ENCODE data around the gene GALNT14.

The GALNT14 gene

GRCh38 chr2:30979822-30980245 lies 158.4 kb downstream of the GALNT14 start:
- no peak for TF ChIP-seq CTCF (IDR thresholded peaks at IDR 0.05; ENCODE audit: low read depth, low read length)

GRCh38 chr2:30978854-30979253 lies 159.4 kb downstream of the GALNT14 start:
- Histone ChIP-seq H3K4me3 (ENCODE audit: low read depth, low read length) (no peak overlapping the region), H3K27ac (no peak overlapping the region), H3K9me3 (ENCODE audit: severe bottlenecking) (no peaks in the 10 kb centered on the region), H3K36me3 (no peaks in the 10 kb centered on the region), H3K27me3 (ENCODE audit: insufficient read depth, low read depth, severe bottlenecking) (peaks cover 63% of the 10 kb centered on the region)
- peak; percentile 33 for DNase-seq
- TF ChIP-seq CTCF (IDR thresholded peaks at IDR 0.05; ENCODE audit: low read depth, low read length) = peak; percentile 70

More at GRCh38 chr2:30979822-30980245, 158.4 kb downstream of the GALNT14 start:
- Histone ChIP-seq H3K9me3 (ENCODE audit: severe bottlenecking) (no peaks in the 10 kb centered on the region), H3K27me3 (ENCODE audit: insufficient read depth, low read depth, severe bottlenecking) (peaks cover 58% of the 10 kb centered on the region), H3K27ac (no peak overlapping the region), H3K4me3 (ENCODE audit: low read depth, low read length) (no peak overlapping the region), H3K36me3 (no peaks in the 10 kb centered on the region)
- DNase-seq = no peak

- no peak overlapping the region for H3K4me3 ChIP-seq (ENCODE audit: low read depth, low read length)
- peaks cover 71% of the 10 kb centered on the region for H3K27me3 ChIP-seq (ENCODE audit: insufficient read depth, low read depth, severe bottlenecking)
- no peak for TF ChIP-seq CTCF (IDR thresholded peaks at IDR 0.05; ENCODE audit: low read depth, low read length)
- H3K9me3 ChIP-seq (ENCODE audit: severe bottlenecking) = no peaks in the 10 kb centered on the region
- no peak overlapping the region for H3K27ac ChIP-seq
- no peak for DNase-seq
- no peaks in the 10 kb centered on the region for H3K36me3 ChIP-seq
These were observed 160.2 kb downstream of the GALNT14 start for GRCh38 chr2:30978044-30978443.

GRCh38 chr2:30975156-30975555 lies 163.1 kb downstream of the GALNT14 start:
- no peaks in the 10 kb centered on the region for H3K9me3 ChIP-seq (ENCODE audit: severe bottlenecking)
- H3K27me3 ChIP-seq (ENCODE audit: insufficient read depth, low read depth, severe bottlenecking) = peaks cover 71% of the 10 kb centered on the region
- no peak overlapping the region for H3K4me3 ChIP-seq (ENCODE audit: low read depth, low read length)
- DNase-seq = no peak
- TF ChIP-seq CTCF (IDR thresholded peaks at IDR 0.05; ENCODE audit: low read depth, low read length) = no peak
- no peak overlapping the region for H3K27ac ChIP-seq
- H3K36me3 ChIP-seq = no peaks in the 10 kb centered on the region

- no peaks in the 10 kb centered on the region for H3K9me3 ChIP-seq (ENCODE audit: severe bottlenecking)
- peaks cover 72% of the 10 kb centered on the region for H3K27me3 ChIP-seq (ENCODE audit: insufficient read depth, low read depth, severe bottlenecking)
- H3K27ac ChIP-seq = no peak overlapping the region
- TF ChIP-seq CTCF (IDR thresholded peaks at IDR 0.05; ENCODE audit: low read depth, low read length) = no peak
- H3K36me3 ChIP-seq = no peaks in the 10 kb centered on the region
- no peak for DNase-seq
- H3K4me3 ChIP-seq (ENCODE audit: low read depth, low read length) = no peak overlapping the region
These were observed 163.7 kb downstream of the GALNT14 start for GRCh38 chr2:30974554-30974953.

GRCh38 chr2:30974092-30974491 lies 164.1 kb downstream of the GALNT14 start:
- H3K9me3 ChIP-seq (ENCODE audit: severe bottlenecking) = no peaks in the 10 kb centered on the region
- no peak for DNase-seq
- no peak for TF ChIP-seq CTCF (IDR thresholded peaks at IDR 0.05; ENCODE audit: low read depth, low read length)
- no peaks in the 10 kb centered on the region for H3K36me3 ChIP-seq
- H3K27me3 ChIP-seq (ENCODE audit: insufficient read depth, low read depth, severe bottlenecking) = peaks cover 74% of the 10 kb centered on the region
- no peak overlapping the region for H3K27ac ChIP-seq
- no peak overlapping the region for H3K4me3 ChIP-seq (ENCODE audit: low read depth, low read length)
